GM21717 (cell line): ENCODE data around the gene TSHR.

ENCODE experiments used
- ATAC-seq: cut with Tn5 transposase; IDR thresholded peaks from one replicate; pipeline ENCODE4 v1.9.1; 2021; ENCODE audit warnings: mild to moderate bottlenecking, moderate library complexity; ENCODE audit not compliant: unreplicated experiment

The TSHR gene

GRCh38 chr14:81127785-81128184 is 172.4 kb downstream of the TSHR start:
- no peak for ATAC-seq

- ATAC-seq = no peak
These were observed 173.8 kb downstream of the TSHR start for GRCh38 chr14:81129242-81129641.

- no peak for ATAC-seq
These were observed 177.0 kb downstream of the TSHR start for GRCh38 chr14:81132468-81132867.

- ATAC-seq = no peak
These were observed 178.0 kb downstream of the TSHR start for GRCh38 chr14:81133400-81133799.

- ATAC-seq = no peak
These were observed 181.9 kb downstream of the TSHR start for GRCh38 chr14:81137316-81137715.

- ATAC-seq = no peak
These were observed 183.0 kb downstream of the TSHR start for GRCh38 chr14:81138429-81138828.

GRCh38 chr14:81141426-81141825 is 186.0 kb downstream of the TSHR start:
- no peak for ATAC-seq

- ATAC-seq = no peak
These were observed 188.4 kb downstream of the TSHR start for GRCh38 chr14:81143793-81144192.

GRCh38 chr14:81144824-81145603 is 189.6 kb downstream of the TSHR start:
- no peak for ATAC-seq

- ATAC-seq = peak; percentile 89
These were observed 191.9 kb downstream of the TSHR start for GRCh38 chr14:81147140-81147897.

GRCh38 chr14:81148635-81149034 is 193.2 kb downstream of the TSHR start:
- ATAC-seq = no peak

- ATAC-seq = peak; percentile 88
These were observed 197.8 kb downstream of the TSHR start for GRCh38 chr14:81153187-81153586.

GRCh38 chr14:81157431-81157830 is 202.0 kb downstream of the TSHR start:
- no peak for ATAC-seq

GRCh38 chr14:81161088-81161487 is 205.7 kb downstream of the TSHR start:
- no peak for ATAC-seq

- ATAC-seq = no peak
These were observed 206.3 kb downstream of the TSHR start for GRCh38 chr14:81161749-81162148.

GRCh38 chr14:81162941-81163340 is 207.5 kb downstream of the TSHR start:
- ATAC-seq = no peak

GRCh38 chr14:81164167-81164774 is 208.8 kb downstream of the TSHR start:
- peak; percentile 94 for ATAC-seq

- ATAC-seq = no peak
These were observed 209.8 kb downstream of the TSHR start for GRCh38 chr14:81165188-81165587.

- ATAC-seq = no peak
These were observed 210.7 kb downstream of the TSHR start for GRCh38 chr14:81166121-81166520.

GRCh38 chr14:81169267-81169666 is 213.8 kb downstream of the TSHR start:
- ATAC-seq = no peak

GRCh38 chr14:81169711-81170103 is 214.3 kb downstream of the TSHR start:
- ATAC-seq = peak; percentile 27
